ENCODE data around the gene GSG1.

- TF ChIP-seq ZNF274 (IDR thresholded peaks at IDR 0.05; ENCODE audit: low read depth, low read length) = no peak
- no peak for TF ChIP-seq SUZ12 (IDR thresholded peaks at IDR 0.05; ENCODE audit: extremely low read depth, insufficient read depth, insufficient read length)
- TF ChIP-seq YY1 (IDR thresholded peaks at IDR 0.05; ENCODE audit: insufficient read depth, insufficient read length) = no peak
Measured at GRCh38 chr12:13067322-13067721, 36.1 kb downstream of the GSG1 start.
